Measurements from ENCODE around the gene DRC3.

DNA sequence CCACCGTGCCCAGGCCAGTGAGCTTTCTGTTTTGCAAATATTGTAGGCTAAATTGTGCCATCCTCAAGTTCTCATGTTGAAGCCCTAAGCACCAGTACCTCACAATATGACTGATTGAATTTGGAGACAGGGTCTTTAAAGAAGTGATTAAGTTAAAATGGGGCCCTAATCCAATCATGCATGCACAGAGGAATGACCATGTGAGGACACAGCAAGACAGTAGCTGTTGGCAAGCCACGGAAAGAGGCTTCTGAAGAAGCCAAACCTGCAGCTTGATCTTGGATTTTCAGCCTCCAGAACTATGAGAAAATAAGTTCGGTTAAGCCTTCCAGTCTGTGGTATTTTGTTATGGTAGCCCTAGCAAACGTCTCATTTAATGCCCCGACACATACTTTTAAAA, 25.4 kb upstream of the DRC3 start:
- TF ChIP-seq, protein P1, sequence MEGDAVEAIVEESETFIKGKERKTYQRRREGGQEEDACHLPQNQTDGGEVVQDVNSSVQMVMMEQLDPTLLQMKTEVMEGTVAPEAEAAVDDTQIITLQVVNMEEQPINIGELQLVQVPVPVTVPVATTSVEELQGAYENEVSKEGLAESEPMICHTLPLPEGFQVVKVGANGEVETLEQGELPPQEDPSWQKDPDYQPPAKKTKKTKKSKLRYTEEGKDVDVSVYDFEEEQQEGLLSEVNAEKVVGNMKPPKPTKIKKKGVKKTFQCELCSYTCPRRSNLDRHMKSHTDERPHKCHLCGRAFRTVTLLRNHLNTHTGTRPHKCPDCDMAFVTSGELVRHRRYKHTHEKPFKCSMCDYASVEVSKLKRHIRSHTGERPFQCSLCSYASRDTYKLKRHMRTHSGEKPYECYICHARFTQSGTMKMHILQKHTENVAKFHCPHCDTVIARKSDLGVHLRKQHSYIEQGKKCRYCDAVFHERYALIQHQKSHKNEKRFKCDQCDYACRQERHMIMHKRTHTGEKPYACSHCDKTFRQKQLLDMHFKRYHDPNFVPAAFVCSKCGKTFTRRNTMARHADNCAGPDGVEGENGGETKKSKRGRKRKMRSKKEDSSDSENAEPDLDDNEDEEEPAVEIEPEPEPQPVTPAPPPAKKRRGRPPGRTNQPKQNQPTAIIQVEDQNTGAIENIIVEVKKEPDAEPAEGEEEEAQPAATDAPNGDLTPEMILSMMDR (IDR thresholded peaks at IDR 0.05; ENCODE audit: low read depth, low read length, missing input control) = no peak
- no peak for TF ChIP-seq SP1 (IDR thresholded peaks at IDR 0.05)
